Activated T-cell treated with anti-CD3 and anti-CD28 coated beads, Interleukin-2, amount 50 U/mL, for 72 hours (primary cell): ENCODE results near the gene KRT4. TPM values are rescaled to one million over a fixed set of nuclear protein-coding genes. Genes with fewer than 3 reads are reported as not detected.

ENCODE experiments used
- ATAC-seq, 2 donors: fragments of 150-1000 bp; cut with Tn5 transposase; replicated peaks in 1 of 2; 2 replicates each; pipeline ENCODE4 v1.10.0; 2021; ENCODE audit warnings: moderate library complexity in 2 of 2, mild to moderate bottlenecking in 1 of 2
- DNase-seq, 2 donors: peaks; one replicate each; pipeline ENCODE4 v3.0.0; 2021 to 2022; ENCODE audit warnings: mixed read lengths in 1 of 2
- H3K27ac Mint-ChIP-seq: one replicate; pipeline ENCODE4 v1.8.0; 2022; ENCODE audit warnings: mild to moderate bottlenecking, moderate library complexity, mixed read lengths
- H3K27me3 Mint-ChIP-seq: one replicate; pipeline ENCODE4 v1.8.0; 2022; ENCODE audit warnings: low read depth, mixed read lengths
- H3K36me3 Mint-ChIP-seq, 2 donors: one replicate each; pipeline ENCODE4 v1.8.0; 2022; ENCODE audit warnings: mixed read lengths in 2 of 2, mild to moderate bottlenecking in 1 of 2; ENCODE audit not compliant: insufficient read depth in 2 of 2
- H3K4me1 Mint-ChIP-seq: one replicate; pipeline ENCODE4 v1.8.0; 2022; ENCODE audit warnings: low read depth, mixed read lengths
- H3K4me3 Mint-ChIP-seq, 2 donors: one replicate each; pipeline ENCODE4 v1.8.0; 2022; ENCODE audit warnings: mild to moderate bottlenecking in 2 of 2, mixed read lengths in 2 of 2, moderate library complexity in 2 of 2
- H3K9me3 Mint-ChIP-seq, 2 donors: one replicate each; pipeline ENCODE4 v1.8.0; 2022; ENCODE audit warnings: mixed read lengths in 2 of 2
- total RNA-seq, 2 donors: library from RNA; stranded (reverse); gene quantifications; one replicate each; pipeline ENCODE4 v1.2.3, GENCODE V29; 2022

The KRT4 gene
- total RNA-seq, 2 donors from 2014 or later = 0.10 TPM; not detected in 1

DNA sequence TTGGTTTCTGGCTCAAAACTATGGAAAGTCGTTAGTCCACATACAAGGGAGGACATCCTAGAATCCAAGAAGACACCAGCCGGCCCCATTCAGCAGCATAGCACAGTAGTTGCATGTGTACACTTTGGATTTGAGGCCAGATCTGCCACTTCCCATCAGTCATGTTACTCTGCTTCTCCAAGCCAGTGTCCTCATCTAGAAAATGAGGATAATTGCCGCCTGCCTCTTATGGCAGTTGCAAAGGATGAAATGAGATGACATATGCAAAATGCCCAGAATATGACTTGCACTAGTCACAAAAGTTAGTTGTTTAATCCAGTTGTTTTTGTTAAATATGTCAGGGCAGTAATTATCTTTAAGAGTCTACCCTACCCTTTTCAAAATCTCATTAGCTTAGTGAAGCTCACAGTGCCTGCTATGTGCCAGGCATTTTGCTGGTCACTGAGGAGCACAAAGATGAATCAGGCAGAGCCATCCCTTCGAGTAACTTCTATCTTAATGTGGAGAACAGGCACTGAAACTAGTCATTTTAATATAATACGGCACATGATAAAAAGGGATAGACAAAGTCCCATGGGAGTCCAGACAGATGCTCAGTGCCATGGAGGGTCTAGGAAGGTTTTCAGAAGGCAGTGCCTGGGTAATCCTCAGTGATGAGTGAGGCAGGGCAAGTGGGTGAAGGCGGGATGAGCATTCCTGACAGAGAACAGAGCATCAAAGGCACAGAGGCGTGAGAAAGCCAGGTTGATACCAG is 30.2 kb downstream of the KRT4 start:
- Mint-ChIP-seq H3K36me3 (no peaks in the 10 kb centered on the region), H3K9me3 (no peaks in the 10 kb centered on the region), H3K27ac (no peak overlapping the region), H3K4me3 (no peak overlapping the region), H3K27me3 (peaks cover 4% of the 10 kb centered on the region), H3K4me1 (no peaks in the 10 kb centered on the region)
- ATAC-seq (no peak), DNase-seq (no peak)

DNA sequence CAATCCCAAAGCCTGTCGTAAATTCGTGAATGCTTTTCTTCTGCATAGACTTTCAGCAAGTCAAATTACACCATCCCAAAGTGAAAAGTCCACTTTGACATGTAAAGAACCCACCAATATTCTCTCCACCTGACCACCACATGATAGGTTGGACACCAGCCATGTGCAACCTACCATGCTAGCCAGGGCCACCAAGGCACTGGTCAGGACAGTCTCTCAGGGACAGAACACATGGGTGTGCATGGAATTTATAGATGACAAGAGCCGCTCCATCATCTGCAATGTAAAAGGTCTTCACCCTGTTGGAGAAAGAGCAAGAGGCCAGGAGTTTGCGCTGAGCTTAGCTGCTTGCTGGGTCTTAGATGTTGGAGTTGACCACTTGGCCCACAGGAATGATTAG is 31.4 kb downstream of the KRT4 start:
- no peak for ATAC-seq
- H3K36me3 Mint-ChIP-seq = no peaks in the 10 kb centered on the region
- no peaks in the 10 kb centered on the region for H3K4me1 Mint-ChIP-seq
- no peak overlapping the region for H3K27ac Mint-ChIP-seq
- H3K9me3 Mint-ChIP-seq = no peaks in the 10 kb centered on the region
- no peak overlapping the region for H3K4me3 Mint-ChIP-seq
- DNase-seq = no peak
- H3K27me3 Mint-ChIP-seq = peaks cover 7% of the 10 kb centered on the region

DNA sequence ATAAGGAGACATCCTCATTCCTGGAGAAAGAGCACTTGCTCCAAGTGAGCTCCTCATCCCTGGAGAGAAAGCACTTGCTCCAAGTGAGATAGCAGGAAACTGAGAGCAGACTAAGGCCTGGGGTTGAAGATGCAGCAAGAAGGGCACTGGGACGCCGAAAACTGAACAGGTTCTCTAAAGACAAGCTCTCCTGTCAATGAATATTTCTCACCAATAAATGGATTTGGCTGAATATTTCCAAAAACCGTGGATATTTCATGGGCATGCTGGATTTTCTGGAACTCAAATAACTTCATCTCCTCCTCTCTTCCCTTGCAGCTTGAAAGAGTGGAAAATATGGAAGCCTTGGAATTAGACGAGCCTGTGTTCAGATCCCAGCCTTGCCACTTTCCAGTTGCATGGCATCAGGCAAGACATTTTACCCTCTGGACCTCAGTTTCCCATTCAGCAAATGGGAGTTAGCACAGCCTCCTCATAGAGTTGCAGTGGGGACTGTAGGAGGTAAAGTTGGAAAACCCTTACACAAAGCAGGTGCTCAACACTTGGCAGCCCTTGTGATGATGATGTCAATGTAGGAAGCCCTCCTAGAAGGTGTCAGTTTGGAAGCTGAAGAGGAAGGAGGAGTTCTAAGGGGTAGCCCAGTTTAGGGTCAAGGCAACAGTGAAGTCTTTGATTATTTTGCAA is 32.4 kb downstream of the KRT4 start:
- H3K9me3 Mint-ChIP-seq = no peaks in the 10 kb centered on the region
- H3K36me3 Mint-ChIP-seq = no peaks in the 10 kb centered on the region
- no peak overlapping the region for H3K27ac Mint-ChIP-seq
- ATAC-seq = no peak
- peaks cover 7% of the 10 kb centered on the region for H3K27me3 Mint-ChIP-seq
- no peak overlapping the region for H3K4me3 Mint-ChIP-seq
- DNase-seq = no peak
- no peaks in the 10 kb centered on the region for H3K4me1 Mint-ChIP-seq

DNA sequence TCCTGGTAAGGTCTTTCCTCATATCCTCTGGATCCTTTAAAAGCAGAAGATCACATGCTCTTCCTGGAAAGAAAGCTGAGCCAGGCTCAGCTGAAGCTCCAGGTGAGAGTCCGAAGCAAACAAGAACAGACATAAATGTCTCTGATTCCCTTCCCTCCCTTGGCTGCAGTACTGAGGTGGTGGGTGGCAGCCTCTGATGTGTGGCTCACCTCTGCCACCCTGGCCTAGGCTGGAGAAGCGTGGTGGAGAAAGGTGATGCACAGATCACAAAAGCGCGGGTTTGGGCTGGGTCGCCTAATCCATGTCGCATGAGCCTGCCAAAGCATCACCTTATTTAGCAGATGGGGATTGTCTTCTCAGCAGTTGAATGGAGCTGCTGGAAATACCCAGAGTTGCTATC is 34.0 kb downstream of the KRT4 start:
- Mint-ChIP-seq H3K9me3 (no peaks in the 10 kb centered on the region), H3K4me1 (no peaks in the 10 kb centered on the region), H3K27ac (no peak overlapping the region), H3K4me3 (no peak overlapping the region), H3K27me3 (peaks cover 7% of the 10 kb centered on the region), H3K36me3 (no peaks in the 10 kb centered on the region)
- no peak for ATAC-seq
- DNase-seq = no peak

DNA sequence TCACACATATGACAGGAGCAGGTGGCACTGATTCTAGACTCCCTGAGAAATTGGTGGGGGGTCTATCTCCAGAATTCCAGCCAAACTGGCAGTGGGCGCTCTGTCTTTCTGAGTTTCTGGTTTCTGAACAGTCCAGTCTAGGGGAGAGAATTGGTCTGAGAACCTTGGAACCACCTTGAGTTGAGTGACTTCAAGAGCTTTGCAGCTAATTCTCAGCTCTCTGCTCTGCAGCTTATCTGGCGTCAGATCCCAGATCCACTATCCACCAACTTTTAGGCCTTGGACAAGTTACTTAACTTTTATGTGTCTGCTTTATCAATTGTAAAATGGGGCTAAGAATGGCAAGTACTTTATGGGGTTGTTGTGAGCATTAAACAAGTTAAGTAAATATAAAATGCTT is 35.1 kb downstream of the KRT4 start:
- H3K4me1 Mint-ChIP-seq = no peaks in the 10 kb centered on the region
- no peak overlapping the region for H3K27ac Mint-ChIP-seq
- peaks cover 7% of the 10 kb centered on the region for H3K27me3 Mint-ChIP-seq
- no peaks in the 10 kb centered on the region for H3K9me3 Mint-ChIP-seq
- no peak for ATAC-seq
- DNase-seq = no peak
- no peak overlapping the region for H3K4me3 Mint-ChIP-seq
- no peaks in the 10 kb centered on the region for H3K36me3 Mint-ChIP-seq

DNA sequence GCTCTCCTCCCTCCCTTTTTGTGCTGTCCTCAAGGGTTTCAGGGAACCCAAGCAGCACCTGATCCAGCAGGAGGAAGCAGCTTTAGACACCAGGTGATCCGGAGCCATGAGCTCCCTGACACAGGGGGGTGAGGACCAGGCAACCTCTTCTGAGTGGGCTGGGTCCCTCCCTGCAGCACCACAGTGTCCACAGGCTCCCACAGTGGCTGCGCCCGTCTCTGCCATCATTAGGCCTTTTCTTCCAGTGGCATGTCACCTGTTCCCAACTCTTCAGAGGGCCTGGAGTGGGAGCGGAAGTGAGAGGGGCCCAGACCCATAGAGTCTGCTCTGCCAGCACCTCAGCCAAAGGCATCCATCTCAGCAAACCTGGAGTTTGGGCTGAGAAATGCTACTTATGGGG is 36.4 kb downstream of the KRT4 start:
- Mint-ChIP-seq H3K4me3 (no peak overlapping the region), H3K27me3 (peaks cover 7% of the 10 kb centered on the region), H3K4me1 (no peaks in the 10 kb centered on the region), H3K27ac (no peak overlapping the region), H3K36me3 (no peaks in the 10 kb centered on the region), H3K9me3 (no peaks in the 10 kb centered on the region)
- DNase-seq (no peak), ATAC-seq (no peak)

DNA sequence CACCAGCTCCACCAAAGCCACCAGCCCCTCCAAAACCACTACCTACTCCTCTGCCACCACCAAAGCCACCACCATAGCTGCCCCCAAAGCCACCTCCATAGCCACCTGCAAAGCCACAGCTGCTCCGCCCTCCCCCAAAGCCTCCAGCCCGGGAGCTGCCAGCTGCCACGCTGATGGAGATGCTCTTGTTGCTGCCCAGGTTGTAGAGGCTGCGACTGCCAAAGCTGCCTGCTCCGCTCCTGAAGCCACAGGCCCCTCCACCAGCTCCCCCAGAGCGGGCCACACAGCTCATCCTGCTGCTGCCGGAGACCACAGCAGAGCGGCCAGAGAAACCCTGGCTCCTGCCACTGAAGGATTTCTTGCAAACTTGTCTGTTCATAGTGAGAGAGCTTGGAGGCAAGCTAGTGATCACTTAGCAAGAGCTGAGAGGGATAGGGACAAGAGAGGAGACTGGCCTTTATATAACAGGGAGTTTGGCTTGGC is 37.0 kb downstream of the KRT4 start, which contains the start of gene KRT76:
KRT76 (minus strand) TSS at position 433 of the 483 bp plus-strand sequence; CDS start at position 379, 54 bp downstream.
- DNase-seq (no peak), ATAC-seq (no peak)
- H3K27me3 Mint-ChIP-seq = peaks cover 7% of the 10 kb centered on the region
- H3K4me1 Mint-ChIP-seq = no peaks in the 10 kb centered on the region
- no peaks in the 10 kb centered on the region for H3K9me3 Mint-ChIP-seq
- no peaks in the 10 kb centered on the region for H3K36me3 Mint-ChIP-seq
- no peak within 1 kb of the TSS for H3K4me3 Mint-ChIP-seq
- H3K27ac Mint-ChIP-seq = no peak within 1 kb of the TSS

DNA sequence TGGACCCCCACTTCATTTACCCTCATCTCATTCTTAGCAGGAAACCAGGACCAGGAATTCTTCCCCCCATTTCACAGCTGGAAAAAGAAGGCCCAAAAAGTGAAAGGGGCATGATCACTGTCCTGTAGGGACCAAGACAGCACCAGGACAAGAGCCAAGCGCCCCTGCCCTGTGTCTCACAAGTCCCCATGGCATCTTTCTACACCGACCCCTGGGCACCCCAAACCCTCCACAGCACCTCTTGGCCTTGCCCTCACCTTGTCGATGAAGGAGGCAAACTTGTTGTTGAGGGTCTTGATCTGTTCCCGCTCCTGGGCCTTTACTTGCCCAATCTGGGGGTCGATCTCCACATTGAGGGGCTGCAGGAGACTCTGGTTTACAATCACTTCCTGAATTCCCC is 37.5 kb downstream of the KRT4 start:
- no peak overlapping the region for H3K27ac Mint-ChIP-seq

DNA sequence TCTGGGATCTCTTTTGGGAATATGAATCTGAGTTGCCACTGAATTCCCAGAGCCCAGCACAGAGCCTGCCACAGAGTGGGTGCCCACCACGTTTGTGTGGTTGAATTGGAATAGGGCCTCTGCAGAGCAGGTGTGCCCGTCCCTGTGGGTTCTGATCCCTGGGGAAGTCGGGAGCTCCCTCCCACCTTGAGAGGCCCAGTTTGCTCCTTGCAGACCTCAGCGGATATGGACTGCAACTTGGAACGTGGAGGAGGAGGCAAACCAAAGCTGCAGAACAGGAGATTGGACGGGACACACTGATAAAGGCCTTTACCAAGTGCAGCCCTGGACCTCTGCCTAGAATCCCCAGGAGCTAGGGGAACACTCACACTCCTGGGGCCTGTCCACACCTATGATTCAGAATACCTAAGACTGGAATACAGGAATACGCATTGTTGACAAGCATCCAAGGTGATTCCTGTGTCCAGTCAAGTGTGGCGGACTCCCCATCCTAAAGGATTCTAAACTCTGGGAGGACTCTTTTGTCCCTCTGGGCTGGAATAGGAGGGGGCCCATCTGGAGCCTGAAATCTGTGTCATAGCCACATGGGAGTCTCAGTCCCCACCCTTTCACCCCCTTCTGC is 39.2 kb downstream of the KRT4 start:
- Mint-ChIP-seq H3K36me3 (no peaks in the 10 kb centered on the region), H3K9me3 (peaks cover 0 to 3% of the 10 kb centered on the region in 2 donors), H3K27me3 (peaks cover 7% of the 10 kb centered on the region), H3K4me3 (no peak overlapping the region), H3K27ac (no peak overlapping the region), H3K4me1 (no peaks in the 10 kb centered on the region)
- ATAC-seq (no peak), DNase-seq (no peak)

More for the DNA sequence above, 37.5 kb downstream of the KRT4 start:
- no peaks in the 10 kb centered on the region for H3K36me3 Mint-ChIP-seq
- H3K4me1 Mint-ChIP-seq = no peaks in the 10 kb centered on the region
- no peaks in the 10 kb centered on the region for H3K9me3 Mint-ChIP-seq
- DNase-seq (no peak), ATAC-seq (no peak)
- H3K4me3 Mint-ChIP-seq = no peak overlapping the region
- H3K27me3 Mint-ChIP-seq = peaks cover 7% of the 10 kb centered on the region

DNA sequence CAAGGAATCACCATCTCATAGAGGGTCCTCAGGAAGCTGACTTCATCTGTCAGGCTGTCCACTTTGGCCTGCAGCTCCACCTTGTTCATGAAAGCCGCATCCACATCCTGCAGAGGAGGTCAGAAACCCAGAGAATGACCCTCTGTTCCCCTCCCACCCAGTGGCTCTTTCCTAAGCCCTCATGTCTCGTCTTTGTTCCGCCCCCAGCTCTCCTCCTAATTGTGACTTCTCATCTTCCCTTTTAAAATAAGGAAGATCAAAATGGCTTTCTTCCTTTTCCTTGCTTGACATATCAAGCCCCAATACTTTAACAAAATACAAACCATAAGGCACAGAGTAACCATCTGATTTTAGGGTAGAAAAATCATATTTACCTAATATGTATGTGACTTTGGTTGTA is 41.1 kb downstream of the KRT4 start:
- no peak for ATAC-seq
- H3K9me3 Mint-ChIP-seq = peaks cover 0 to 3% of the 10 kb centered on the region in 2 donors

DNA sequence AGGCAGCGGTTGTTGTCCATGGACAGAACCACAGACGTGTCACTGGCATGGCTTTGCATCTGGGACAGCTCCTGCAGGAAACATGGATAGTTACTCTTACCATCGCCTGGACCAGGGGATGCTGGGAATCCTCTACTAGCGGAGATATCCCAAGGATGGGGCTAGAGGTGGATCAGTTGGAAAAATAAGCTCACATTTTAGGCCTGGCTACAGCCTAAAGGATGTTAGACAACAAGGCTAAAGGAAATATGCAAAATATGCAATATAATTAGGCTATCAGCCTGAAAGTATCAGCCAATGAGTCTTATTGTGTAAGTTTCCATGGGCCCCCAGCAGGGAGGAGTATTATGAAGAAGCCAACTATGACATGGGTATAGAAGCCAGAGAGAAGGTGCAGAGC is 41.7 kb downstream of the KRT4 start:
- no peak overlapping the region for H3K27ac Mint-ChIP-seq
- no peaks in the 10 kb centered on the region for H3K27me3 Mint-ChIP-seq
- no peak overlapping the region for H3K4me3 Mint-ChIP-seq
- ATAC-seq (no peak), DNase-seq (no peak)
- no peaks in the 10 kb centered on the region for H3K4me1 Mint-ChIP-seq
- no peaks in the 10 kb centered on the region for H3K36me3 Mint-ChIP-seq
- peaks cover 0 to 3% of the 10 kb centered on the region in 2 donors for H3K9me3 Mint-ChIP-seq

More for the DNA sequence above, 41.1 kb downstream of the KRT4 start:
- Mint-ChIP-seq H3K36me3 (no peaks in the 10 kb centered on the region), H3K4me1 (no peaks in the 10 kb centered on the region), H3K4me3 (no peak overlapping the region), H3K27ac (no peak overlapping the region), H3K27me3 (peaks cover under 1% of the 10 kb centered on the region)
- DNase-seq = no peak

DNA sequence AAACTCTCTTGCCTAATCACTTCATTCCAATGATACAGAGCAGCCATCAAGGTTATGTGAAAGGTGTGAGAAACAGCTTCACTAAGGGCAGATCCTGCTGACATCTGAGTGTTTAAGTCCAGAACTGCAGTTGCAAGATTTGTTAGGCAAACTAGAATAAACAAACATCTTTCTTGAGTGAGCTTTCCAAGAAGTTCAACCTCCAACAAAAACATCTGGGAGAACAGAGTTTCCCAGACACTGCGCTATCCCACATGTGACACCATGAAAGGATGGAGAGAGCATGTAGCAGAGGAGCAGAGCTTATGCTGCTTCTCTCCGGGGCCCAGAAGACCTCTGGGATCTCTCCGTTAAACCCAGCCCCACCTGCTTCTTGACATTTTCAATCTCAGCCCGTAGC is 42.4 kb downstream of the KRT4 start:
- Mint-ChIP-seq H3K27ac (no peak overlapping the region), H3K9me3 (peaks cover 0 to 3% of the 10 kb centered on the region in 2 donors), H3K27me3 (no peaks in the 10 kb centered on the region), H3K36me3 (no peaks in the 10 kb centered on the region), H3K4me1 (no peaks in the 10 kb centered on the region), H3K4me3 (no peak overlapping the region)
- DNase-seq = no peak
- ATAC-seq = no peak

DNA sequence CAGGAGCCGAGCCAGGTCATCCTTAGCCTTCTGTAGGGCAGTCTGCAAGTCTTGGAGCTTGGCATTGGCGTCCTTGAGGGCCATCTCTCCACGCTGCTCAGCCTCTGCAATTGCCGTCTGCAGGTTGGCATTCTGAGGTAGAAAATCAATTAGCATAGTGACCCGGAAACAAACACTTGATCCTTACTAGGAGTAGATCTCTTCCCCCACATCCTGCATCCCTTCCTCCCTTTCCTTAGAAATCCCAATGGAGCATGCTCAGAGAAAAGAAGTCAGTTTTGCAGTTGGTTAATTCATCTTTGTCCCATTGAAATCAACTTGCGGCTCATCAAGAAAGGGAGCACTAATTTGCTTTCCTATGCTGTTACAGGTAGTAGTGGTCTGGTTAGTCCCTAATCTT is 42.8 kb downstream of the KRT4 start:
- Mint-ChIP-seq H3K4me1 (no peaks in the 10 kb centered on the region), H3K4me3 (no peak overlapping the region), H3K36me3 (no peaks in the 10 kb centered on the region), H3K9me3 (peaks cover 0 to 3% of the 10 kb centered on the region in 2 donors), H3K27me3 (no peaks in the 10 kb centered on the region), H3K27ac (no peak overlapping the region)
- DNase-seq = no peak
- no peak for ATAC-seq
